ENCODE results near the gene ATP13A1.
A peak's percentile ranks its signal among the peaks of the same experiment; 100 is the strongest.
"Not testable (repeated sequence)": the region's sequence is repeated elsewhere in the genome, so short reads cannot be mapped to it uniquely, and the experiment has no call there.

ATP13A1 gene

GRCh38 chr19:19618219-19619051 lies 45.0 kb downstream of the ATP13A1 start, which contains the start of gene PBX4:
Gene PBX4, minus strand, starts transcription at chr19:19618687. Its CDS starts 58 bp downstream, at chr19:19618629.
- peak; percentile 88 for DNase-seq

DNA sequence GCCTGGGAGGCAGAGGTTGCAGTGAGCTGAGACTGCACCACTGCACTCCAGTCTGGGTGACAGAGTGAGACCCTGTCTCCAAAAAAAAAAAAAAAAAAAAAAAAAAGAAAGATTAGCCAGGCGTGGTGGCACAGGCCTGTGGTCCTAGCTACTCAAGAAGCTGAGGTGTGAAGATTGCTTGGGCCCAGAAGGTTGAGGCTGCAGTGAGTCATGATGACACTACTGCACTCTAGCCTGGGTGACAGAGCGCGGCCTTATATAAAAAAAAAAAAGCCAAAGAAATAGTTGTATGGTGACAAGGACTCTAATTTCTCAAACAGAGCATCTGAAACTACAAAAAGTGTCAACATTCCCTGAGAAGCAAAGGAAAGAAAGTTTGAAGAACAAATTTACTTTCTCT lies 48.4 kb downstream of the ATP13A1 start:
- no peak for DNase-seq

GRCh38 chr19:19613506-19613905 lies 50.0 kb downstream of the ATP13A1 start:
- DNase-seq, result no peak

GRCh38 chr19:19610376-19611202 lies 52.9 kb downstream of the ATP13A1 start:
- no peak for DNase-seq

DNA sequence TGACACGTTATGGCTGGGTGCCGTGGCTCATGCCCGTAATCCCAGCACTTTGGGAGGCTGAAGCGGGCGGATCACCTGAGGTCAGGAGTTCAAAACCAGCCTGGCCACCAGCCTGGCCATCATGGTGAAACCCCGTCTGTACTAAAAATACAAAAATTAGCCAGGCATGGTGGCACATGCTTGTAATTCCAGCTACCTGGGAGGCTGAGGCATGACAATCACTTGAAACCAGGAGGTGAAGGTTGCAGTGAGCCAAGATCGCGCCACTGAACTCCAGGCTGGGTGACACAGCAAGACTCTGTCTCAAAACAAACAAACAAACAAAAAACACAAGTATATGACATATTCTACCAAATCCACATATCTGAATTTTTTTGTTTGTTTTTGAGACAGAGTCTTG lies 56.8 kb downstream of the ATP13A1 start:
- not testable (repeated sequence) for DNase-seq

GRCh38 chr19:19606021-19606420 lies 57.5 kb downstream of the ATP13A1 start:
- DNase-seq, result no peak

GRCh38 chr19:19602713-19603324 lies 60.7 kb downstream of the ATP13A1 start:
- no peak for DNase-seq

- DNase-seq, result no peak
These were observed 61.3 kb downstream of the ATP13A1 start for GRCh38 chr19:19602136-19602712.

DNA sequence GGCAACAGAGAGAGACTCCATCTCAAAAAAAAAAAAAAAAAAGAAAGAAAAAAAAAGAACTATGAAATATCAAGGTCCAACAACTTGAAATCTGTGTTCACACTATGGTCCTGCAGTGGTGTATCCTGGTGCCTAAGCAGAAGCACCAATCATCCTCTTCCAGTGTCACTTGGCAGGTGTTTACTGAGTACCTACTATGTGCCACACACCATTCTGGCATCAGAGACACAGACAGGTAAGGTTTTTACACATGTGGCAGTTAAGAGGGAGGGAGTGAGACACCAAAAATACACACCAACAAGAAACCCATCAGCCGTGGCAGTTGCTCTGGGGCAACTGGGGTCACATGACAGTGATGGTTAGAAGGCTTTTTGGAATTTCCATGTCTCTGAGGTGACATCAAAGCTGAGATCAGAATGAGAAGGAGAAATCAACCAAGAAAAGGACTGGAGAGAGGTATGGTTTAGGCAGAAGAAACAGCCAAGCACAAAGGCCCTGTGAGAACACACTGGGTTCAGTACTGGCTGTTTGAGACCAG lies 62.6 kb downstream of the ATP13A1 start:
- no peak for DNase-seq

GRCh38 chr19:19598728-19599451 lies 64.6 kb downstream of the ATP13A1 start:
- DNase-seq, result not testable (repeated sequence)

- DNase-seq, result no peak
These were observed 65.6 kb downstream of the ATP13A1 start for GRCh38 chr19:19597809-19598306.
